ENCODE measurements around the gene GOLGA6L10. TPM values are rescaled to one million over a fixed set of nuclear protein-coding genes. Genes with fewer than 3 reads are reported as not detected.

Gene GOLGA6L10
- total RNA-seq, 1 experiment from 2014 or later = 2.0 TPM

- Histone ChIP-seq H4K8ac (replicated peaks; ENCODE audit: insufficient read length, low read depth, low read length) (no peak overlapping the region), H4K5ac (ENCODE audit: insufficient read length, low read depth, low read length) (no peak overlapping the region), H3K23ac (ENCODE audit: insufficient read length, low read depth, low read length) (no peak overlapping the region), H4K91ac (ENCODE audit: insufficient read length, low read depth, low read length) (no peak overlapping the region), H3K4me1 (ENCODE audit: insufficient read depth, low read length) (no peaks in the 10 kb centered on the region), H4K20me1 (ENCODE audit: control insufficient read depth, insufficient read depth, insufficient read length) (no peaks in the 10 kb centered on the region), H3K27me3 (ENCODE audit: insufficient read depth, low read length) (no peaks in the 10 kb centered on the region), H3T11ph (ENCODE audit: low read length) (no peak overlapping the region), H2BK20ac (ENCODE audit: low read depth, low read length, poor library complexity, severe bottlenecking) (no peak overlapping the region), H3K79me2 (ENCODE audit: insufficient read depth, low read length) (no peaks in the 10 kb centered on the region), H3K4ac (ENCODE audit: low read depth, low read length) (no peak overlapping the region), H3K14ac (ENCODE audit: insufficient read depth, low read length) (no peak overlapping the region), H3K27ac (ENCODE audit: insufficient read length, low read depth, low read length) (no peak overlapping the region), H2BK120ac (ENCODE audit: low read depth, low read length, poor library complexity, severe bottlenecking) (no peak overlapping the region), H2AFZ (ENCODE audit: low read length) (no peak overlapping the region), H3K4me2 (ENCODE audit: insufficient read depth, insufficient read length, low read length) (no peak overlapping the region), H3K23me2 (ENCODE audit: insufficient read length, low read depth, low read length, poor library complexity, severe bottlenecking) (no peaks in the 10 kb centered on the region), H3K9me3 (ENCODE audit: control insufficient read depth, low read depth, low read length) (no peaks in the 10 kb centered on the region), H2BK15ac (ENCODE audit: low read depth, low read length) (no peak overlapping the region), H2BK5ac (ENCODE audit: insufficient read length, low read length) (no peak overlapping the region), H3K79me1 (ENCODE audit: insufficient read depth, low read depth, low read length, poor library complexity, severe bottlenecking) (no peaks in the 10 kb centered on the region), H3K18ac (ENCODE audit: insufficient read length, low read depth, low read length) (no peak overlapping the region), H2AK5ac (ENCODE audit: insufficient read length, low read length) (no peak overlapping the region), H3K9ac (ENCODE audit: extremely low read depth, insufficient read length, low read length) (no peak overlapping the region), H2BK12ac (ENCODE audit: insufficient read length, low read depth, low read length) (no peak overlapping the region), H3K56ac (ENCODE audit: insufficient read length, low read depth, low read length) (no peak overlapping the region)
- DNase-seq = peak; percentile 15
- H3K27ac Mint-ChIP-seq = no peak overlapping the region
- peaks cover 0 to 5% (median 0%) of the 10 kb centered on the region in 3 experiments; a peak in 1 of 7 replicates for H3K36me3 Mint-ChIP-seq (ENCODE audit: insufficient read depth in 1 of 3, low read depth in 3 of 3)
- WGBS (ENCODE audit: extremely low coverage, insufficient read length, low lambda C conversion rate) = no CpG with 5 or more reads among the region's 2 CpGs
- H3K9me3 Mint-ChIP-seq = peaks cover 8 to 9% of the 10 kb centered on the region in 2 experiments; a peak in 4 of 5 replicates
- peaks cover 3% of the 10 kb centered on the region for H3K27me3 Mint-ChIP-seq (ENCODE audit: low read depth)
- no peaks in the 10 kb centered on the region for H3K4me1 Mint-ChIP-seq
- no peak for TF ChIP-seq CTCF (conservative IDR thresholded peaks at IDR 0.05)
- peak overlapping the region in 1 of 2 experiments; percentile 35; a peak in 1 of 5 replicates for H3K4me3 Mint-ChIP-seq
These were observed 35.8 kb downstream of the GOLGA6L10 start for GRCh38 chr15:82313446-82313845.
